Stimulated activated CD8-positive, alpha-beta memory T cell treated with anti-CD3 and anti-CD28 coated beads, Interleukin-12 subunit alpha, Interleukin-12 subunit beta, amount 100 ng/mL, for 24 hours (primary cell): Measurements from ENCODE around the gene GLRA3.

Experiments
- DNase-seq: peaks from one replicate; pipeline ENCODE4 v3.0.0-alpha.2; 2020; ENCODE audit errors: extremely low read depth

Gene GLRA3

DNA sequence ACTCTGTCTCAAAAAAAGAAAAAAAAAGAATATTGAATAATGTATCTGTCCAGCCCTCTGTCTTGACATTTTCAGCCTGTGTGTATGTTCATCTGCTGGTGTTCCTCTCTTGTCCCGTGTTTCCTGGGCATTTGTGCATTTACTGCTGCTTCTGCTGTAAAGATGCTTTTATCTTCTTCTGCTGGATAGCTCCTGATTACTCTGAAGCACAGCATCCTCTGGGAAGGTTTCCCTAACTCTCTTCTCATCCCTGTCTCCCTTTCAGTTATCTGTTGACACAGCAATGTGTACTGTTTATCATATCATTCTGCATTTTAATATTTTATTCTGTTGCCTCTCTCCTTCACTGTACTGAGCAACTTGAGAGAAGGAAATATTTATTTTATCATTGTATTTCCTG lies 232.5 kb downstream of the GLRA3 start:
- no peak for DNase-seq

DNA sequence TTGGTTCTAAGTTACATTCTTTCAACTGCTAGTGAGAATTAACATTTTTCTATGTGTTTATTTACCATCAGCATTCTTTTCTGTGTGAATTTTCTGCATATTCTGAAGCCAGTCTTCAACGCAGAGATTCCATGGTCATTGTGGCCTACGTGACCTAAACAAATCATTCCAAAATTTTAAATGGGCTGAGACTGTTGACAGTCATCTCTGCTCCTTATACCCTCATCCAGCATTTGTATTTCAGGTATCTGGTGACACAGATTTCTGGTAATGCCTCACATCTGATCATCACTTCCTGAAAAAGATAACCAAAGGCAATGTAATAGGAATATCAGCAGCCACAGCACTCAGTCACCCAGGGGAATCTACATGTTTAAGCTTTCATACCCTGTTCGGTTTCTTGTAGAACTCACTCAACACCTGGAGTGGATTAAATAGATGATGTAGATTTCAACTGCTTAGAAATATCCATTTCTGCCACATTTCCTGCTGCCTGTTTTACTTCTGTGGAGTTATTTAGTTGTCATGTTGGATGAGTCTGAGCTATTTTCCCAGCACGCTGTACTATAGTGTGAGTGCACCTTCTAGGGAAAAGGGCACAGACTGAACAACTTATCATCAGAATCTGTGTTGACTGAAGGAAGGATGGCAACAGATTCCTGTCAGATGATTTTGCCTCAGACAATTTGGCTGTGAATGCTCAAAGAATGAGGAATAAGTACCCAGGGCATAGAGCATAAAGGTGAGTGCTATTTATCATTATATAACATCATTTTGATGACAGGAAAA lies 233.7 kb downstream of the GLRA3 start:
- no peak for DNase-seq

GRCh38 chr4:174593701-174594100 lies 235.3 kb downstream of the GLRA3 start:
- no peak for DNase-seq

GRCh38 chr4:174592985-174593335 lies 236.1 kb downstream of the GLRA3 start:
- no peak for DNase-seq

DNA sequence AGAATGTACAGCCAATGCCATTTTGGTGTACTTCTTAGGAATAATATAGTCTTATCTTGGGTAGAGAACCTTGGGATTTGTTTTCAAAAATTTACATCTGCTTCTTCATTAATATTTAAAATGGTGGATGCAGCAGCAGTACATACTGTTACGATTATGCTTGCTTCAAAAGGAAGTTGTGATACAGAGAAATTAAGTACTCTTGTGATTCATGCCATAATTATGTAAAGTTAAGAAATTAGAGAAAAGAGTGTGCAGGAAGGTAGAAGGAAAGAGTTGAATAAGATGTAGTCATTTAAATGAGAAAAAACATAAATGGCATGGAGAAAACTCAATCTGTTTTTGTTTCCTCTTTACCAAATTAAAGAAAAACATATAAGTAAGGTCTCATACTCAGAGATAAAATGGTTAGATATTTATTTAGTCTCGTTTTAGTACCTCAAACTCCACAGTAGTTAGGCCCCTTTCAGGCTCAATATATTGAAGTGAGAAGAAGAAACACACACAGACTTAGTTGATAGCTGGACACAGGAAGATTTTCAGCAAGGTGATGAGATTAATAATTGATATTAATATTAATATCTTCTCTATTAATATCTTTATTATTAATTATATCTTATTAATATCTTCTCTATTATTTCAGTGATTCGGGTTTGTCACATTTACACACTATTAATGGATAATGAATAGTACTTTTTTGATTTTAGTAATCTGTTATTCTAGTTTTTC lies 236.6 kb downstream of the GLRA3 start:
- DNase-seq, result no peak

GRCh38 chr4:174591243-174592021 lies 237.6 kb downstream of the GLRA3 start:
- no peak for DNase-seq

GRCh38 chr4:174590336-174590735 lies 238.7 kb downstream of the GLRA3 start:
- DNase-seq, result no peak
